ENCODE results near the gene PDE6D. TPM values are rescaled to one million over a fixed set of nuclear protein-coding genes. Genes with fewer than 3 reads are reported as not detected.
A peak's percentile ranks its signal among the peaks of the same experiment; 100 is the strongest.

Gene PDE6D
- total and polyA plus RNA-seq, 2 of the 13 experiments (the other 11 are each of a cell fraction or from before 2014, with no cell fraction given): 14.1 to 23.2 TPM

DNA sequence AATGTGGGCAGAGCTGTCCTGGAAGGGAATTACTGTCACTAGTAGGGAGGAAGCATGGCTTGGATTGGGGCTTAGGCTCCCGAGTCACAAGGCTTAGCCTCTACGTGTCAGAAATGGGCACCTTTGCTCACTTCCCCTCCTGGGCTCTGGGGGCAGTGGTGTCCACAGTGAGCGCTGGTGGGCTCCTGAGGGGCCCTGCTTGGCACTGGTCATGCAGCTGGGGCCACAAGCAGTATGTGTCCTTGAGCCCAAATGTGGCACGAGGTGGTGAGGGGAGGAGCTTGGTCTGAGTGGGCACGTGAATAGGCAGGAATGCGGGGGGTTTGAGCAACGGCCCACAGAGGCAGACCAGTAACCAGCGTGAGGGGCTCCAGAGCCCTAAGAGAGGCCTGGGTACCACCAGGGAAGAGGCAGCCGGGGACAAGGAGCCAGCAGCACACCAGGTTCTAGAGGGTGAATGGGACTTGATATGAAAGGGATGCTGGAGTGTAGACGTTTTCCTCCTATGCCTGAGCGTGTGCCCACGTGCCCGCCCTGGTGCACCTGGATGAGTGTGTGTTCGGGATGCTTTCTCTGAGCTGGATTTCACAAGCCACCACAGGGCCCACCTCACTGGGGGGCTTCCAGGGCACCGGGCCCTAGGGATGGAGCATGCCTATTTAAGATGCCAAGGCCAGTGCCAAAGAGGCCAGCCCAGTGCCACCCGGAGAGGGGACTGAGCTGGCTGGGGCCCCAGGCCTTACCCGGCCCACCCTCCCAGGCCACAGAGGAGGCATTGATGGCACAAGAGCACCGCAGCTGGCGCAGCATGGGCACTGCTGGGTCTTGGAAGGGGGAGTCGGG is 95.5 kb downstream of the PDE6D start (continued):
- TF ChIP-seq RBFOX2 (IDR thresholded peaks at IDR 0.05; ENCODE audit: low read depth, low read length) (no peak), ZNF224 (CRISPR knock-in tag; IDR thresholded peaks at IDR 0.05) (peak; percentile 64; the same call in 1 of the 2 replicates), RORA (CRISPR knock-in tag; IDR thresholded peaks at IDR 0.05) (no peak), ZNF232 (CRISPR knock-in tag; IDR thresholded peaks at IDR 0.05; ENCODE audit: borderline replicate concordance) (no peak), ZNF451 (CRISPR knock-in tag; IDR thresholded peaks at IDR 0.05) (0 out of 2 replicates have a peak, but pooled peaks have one; percentile 49), ZNF274 (CRISPR knock-in tag; IDR thresholded peaks at IDR 0.05) (peak; percentile 60)
- TF ChIP-seq, protein P1, sequence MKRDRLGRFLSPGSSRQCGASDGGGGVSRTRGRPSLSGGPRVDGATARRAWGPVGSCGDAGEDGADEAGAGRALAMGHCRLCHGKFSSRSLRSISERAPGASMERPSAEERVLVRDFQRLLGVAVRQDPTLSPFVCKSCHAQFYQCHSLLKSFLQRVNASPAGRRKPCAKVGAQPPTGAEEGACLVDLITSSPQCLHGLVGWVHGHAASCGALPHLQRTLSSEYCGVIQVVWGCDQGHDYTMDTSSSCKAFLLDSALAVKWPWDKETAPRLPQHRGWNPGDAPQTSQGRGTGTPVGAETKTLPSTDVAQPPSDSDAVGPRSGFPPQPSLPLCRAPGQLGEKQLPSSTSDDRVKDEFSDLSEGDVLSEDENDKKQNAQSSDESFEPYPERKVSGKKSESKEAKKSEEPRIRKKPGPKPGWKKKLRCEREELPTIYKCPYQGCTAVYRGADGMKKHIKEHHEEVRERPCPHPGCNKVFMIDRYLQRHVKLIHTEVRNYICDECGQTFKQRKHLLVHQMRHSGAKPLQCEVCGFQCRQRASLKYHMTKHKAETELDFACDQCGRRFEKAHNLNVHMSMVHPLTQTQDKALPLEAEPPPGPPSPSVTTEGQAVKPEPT (CRISPR knock-in tag; IDR thresholded peaks at IDR 0.05; ENCODE audit: low read depth): no peak
- TF ChIP-seq, protein P2, sequence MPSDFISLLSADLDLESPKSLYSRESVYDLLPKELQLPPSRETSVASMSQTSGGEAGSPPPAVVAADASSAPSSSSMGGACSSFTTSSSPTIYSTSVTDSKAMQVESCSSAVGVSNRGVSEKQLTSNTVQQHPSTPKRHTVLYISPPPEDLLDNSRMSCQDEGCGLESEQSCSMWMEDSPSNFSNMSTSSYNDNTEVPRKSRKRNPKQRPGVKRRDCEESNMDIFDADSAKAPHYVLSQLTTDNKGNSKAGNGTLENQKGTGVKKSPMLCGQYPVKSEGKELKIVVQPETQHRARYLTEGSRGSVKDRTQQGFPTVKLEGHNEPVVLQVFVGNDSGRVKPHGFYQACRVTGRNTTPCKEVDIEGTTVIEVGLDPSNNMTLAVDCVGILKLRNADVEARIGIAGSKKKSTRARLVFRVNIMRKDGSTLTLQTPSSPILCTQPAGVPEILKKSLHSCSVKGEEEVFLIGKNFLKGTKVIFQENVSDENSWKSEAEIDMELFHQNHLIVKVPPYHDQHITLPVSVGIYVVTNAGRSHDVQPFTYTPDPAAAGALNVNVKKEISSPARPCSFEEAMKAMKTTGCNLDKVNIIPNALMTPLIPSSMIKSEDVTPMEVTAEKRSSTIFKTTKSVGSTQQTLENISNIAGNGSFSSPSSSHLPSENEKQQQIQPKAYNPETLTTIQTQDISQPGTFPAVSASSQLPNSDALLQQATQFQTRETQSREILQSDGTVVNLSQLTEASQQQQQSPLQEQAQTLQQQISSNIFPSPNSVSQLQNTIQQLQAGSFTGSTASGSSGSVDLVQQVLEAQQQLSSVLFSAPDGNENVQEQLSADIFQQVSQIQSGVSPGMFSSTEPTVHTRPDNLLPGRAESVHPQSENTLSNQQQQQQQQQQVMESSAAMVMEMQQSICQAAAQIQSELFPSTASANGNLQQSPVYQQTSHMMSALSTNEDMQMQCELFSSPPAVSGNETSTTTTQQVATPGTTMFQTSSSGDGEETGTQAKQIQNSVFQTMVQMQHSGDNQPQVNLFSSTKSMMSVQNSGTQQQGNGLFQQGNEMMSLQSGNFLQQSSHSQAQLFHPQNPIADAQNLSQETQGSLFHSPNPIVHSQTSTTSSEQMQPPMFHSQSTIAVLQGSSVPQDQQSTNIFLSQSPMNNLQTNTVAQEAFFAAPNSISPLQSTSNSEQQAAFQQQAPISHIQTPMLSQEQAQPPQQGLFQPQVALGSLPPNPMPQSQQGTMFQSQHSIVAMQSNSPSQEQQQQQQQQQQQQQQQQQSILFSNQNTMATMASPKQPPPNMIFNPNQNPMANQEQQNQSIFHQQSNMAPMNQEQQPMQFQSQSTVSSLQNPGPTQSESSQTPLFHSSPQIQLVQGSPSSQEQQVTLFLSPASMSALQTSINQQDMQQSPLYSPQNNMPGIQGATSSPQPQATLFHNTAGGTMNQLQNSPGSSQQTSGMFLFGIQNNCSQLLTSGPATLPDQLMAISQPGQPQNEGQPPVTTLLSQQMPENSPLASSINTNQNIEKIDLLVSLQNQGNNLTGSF (CRISPR knock-in tag; IDR thresholded peaks at IDR 0.05): no peak
- TF ChIP-seq, protein P3, sequence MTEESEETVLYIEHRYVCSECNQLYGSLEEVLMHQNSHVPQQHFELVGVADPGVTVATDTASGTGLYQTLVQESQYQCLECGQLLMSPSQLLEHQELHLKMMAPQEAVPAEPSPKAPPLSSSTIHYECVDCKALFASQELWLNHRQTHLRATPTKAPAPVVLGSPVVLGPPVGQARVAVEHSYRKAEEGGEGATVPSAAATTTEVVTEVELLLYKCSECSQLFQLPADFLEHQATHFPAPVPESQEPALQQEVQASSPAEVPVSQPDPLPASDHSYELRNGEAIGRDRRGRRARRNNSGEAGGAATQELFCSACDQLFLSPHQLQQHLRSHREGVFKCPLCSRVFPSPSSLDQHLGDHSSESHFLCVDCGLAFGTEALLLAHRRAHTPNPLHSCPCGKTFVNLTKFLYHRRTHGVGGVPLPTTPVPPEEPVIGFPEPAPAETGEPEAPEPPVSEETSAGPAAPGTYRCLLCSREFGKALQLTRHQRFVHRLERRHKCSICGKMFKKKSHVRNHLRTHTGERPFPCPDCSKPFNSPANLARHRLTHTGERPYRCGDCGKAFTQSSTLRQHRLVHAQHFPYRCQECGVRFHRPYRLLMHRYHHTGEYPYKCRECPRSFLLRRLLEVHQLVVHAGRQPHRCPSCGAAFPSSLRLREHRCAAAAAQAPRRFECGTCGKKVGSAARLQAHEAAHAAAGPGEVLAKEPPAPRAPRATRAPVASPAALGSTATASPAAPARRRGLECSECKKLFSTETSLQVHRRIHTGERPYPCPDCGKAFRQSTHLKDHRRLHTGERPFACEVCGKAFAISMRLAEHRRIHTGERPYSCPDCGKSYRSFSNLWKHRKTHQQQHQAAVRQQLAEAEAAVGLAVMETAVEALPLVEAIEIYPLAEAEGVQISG (CRISPR knock-in tag; IDR thresholded peaks at IDR 0.05): peak; percentile 98
- TF ChIP-seq, protein P4, sequence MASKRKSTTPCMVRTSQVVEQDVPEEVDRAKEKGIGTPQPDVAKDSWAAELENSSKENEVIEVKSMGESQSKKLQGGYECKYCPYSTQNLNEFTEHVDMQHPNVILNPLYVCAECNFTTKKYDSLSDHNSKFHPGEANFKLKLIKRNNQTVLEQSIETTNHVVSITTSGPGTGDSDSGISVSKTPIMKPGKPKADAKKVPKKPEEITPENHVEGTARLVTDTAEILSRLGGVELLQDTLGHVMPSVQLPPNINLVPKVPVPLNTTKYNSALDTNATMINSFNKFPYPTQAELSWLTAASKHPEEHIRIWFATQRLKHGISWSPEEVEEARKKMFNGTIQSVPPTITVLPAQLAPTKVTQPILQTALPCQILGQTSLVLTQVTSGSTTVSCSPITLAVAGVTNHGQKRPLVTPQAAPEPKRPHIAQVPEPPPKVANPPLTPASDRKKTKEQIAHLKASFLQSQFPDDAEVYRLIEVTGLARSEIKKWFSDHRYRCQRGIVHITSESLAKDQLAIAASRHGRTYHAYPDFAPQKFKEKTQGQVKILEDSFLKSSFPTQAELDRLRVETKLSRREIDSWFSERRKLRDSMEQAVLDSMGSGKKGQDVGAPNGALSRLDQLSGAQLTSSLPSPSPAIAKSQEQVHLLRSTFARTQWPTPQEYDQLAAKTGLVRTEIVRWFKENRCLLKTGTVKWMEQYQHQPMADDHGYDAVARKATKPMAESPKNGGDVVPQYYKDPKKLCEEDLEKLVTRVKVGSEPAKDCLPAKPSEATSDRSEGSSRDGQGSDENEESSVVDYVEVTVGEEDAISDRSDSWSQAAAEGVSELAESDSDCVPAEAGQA (IDR thresholded peaks at IDR 0.05; ENCODE audit: low read depth): no peak
- TF ChIP-seq, protein P4 (CRISPR knock-in tag; IDR thresholded peaks at IDR 0.05; ENCODE audit: borderline replicate concordance): no peak
